ENCODE data around the gene PXDN.
"Not testable (repeated sequence)": the region's sequence is repeated elsewhere in the genome, so short reads cannot be mapped to it uniquely, and the experiment has no call there.

Gene PXDN

GRCh38 chr2:1704631-1705556 is 39.4 kb downstream of the PXDN start:
- H3K27me3 Mint-ChIP-seq = peaks cover 2% of the 10 kb centered on the region
- H3K4me1 Mint-ChIP-seq = peaks cover 3% of the 10 kb centered on the region
- DNase-seq (no peak), ATAC-seq (no peak)
- no peak overlapping the region for H3K4me3 Mint-ChIP-seq
- H3K27ac Mint-ChIP-seq = no peak overlapping the region
- H3K36me3 Mint-ChIP-seq (ENCODE audit: low read depth) = no peaks in the 10 kb centered on the region
- no peaks in the 10 kb centered on the region for H3K9me3 Mint-ChIP-seq

GRCh38 chr2:1702186-1702565 is 42.1 kb downstream of the PXDN start:
- Mint-ChIP-seq H3K36me3 (ENCODE audit: low read depth) (no peaks in the 10 kb centered on the region), H3K27me3 (peaks cover 2% of the 10 kb centered on the region), H3K9me3 (no peaks in the 10 kb centered on the region), H3K27ac (no peak overlapping the region), H3K4me1 (no peaks in the 10 kb centered on the region), H3K4me3 (no peak overlapping the region)
- DNase-seq (no peak), ATAC-seq (no peak)

GRCh38 chr2:1701556-1702185 is 42.6 kb downstream of the PXDN start:
- peaks cover under 1% of the 10 kb centered on the region for H3K9me3 Mint-ChIP-seq
- DNase-seq (no peak), ATAC-seq (no peak)
- no peak overlapping the region for H3K27ac Mint-ChIP-seq
- H3K4me3 Mint-ChIP-seq = no peak overlapping the region
- H3K36me3 Mint-ChIP-seq (ENCODE audit: low read depth) = no peaks in the 10 kb centered on the region
- H3K4me1 Mint-ChIP-seq = no peaks in the 10 kb centered on the region
- H3K27me3 Mint-ChIP-seq = peaks cover 2% of the 10 kb centered on the region

GRCh38 chr2:1701020-1701419 is 43.3 kb downstream of the PXDN start:
- no peak overlapping the region for H3K4me3 Mint-ChIP-seq
- peaks cover 7% of the 10 kb centered on the region for H3K9me3 Mint-ChIP-seq
- no peaks in the 10 kb centered on the region for H3K36me3 Mint-ChIP-seq (ENCODE audit: low read depth)
- ATAC-seq (no peak), DNase-seq (no peak)
- H3K27me3 Mint-ChIP-seq = peaks cover 4% of the 10 kb centered on the region
- H3K27ac Mint-ChIP-seq = no peak overlapping the region
- no peaks in the 10 kb centered on the region for H3K4me1 Mint-ChIP-seq

- H3K4me3 Mint-ChIP-seq; DNase-seq; H3K9me3 Mint-ChIP-seq; ATAC-seq; H3K27ac Mint-ChIP-seq; H3K27me3 Mint-ChIP-seq; H3K4me1 Mint-ChIP-seq; H3K36me3 Mint-ChIP-seq (ENCODE audit: low read depth): not testable (repeated sequence)
Measured at GRCh38 chr2:1700427-1700826, 43.9 kb downstream of the PXDN start.

GRCh38 chr2:1698188-1698945 is 45.9 kb downstream of the PXDN start:
- ATAC-seq = no peak
- H3K27me3 Mint-ChIP-seq = peaks cover 4% of the 10 kb centered on the region

GRCh38 chr2:1697601-1698000 is 46.7 kb downstream of the PXDN start:
- H3K27me3 Mint-ChIP-seq = peaks cover 4% of the 10 kb centered on the region
- peaks cover 7% of the 10 kb centered on the region for H3K9me3 Mint-ChIP-seq
- H3K36me3 Mint-ChIP-seq (ENCODE audit: low read depth) = no peaks in the 10 kb centered on the region
- H3K4me3 Mint-ChIP-seq = no peak overlapping the region
- no peak for DNase-seq
- ATAC-seq = no peak
- no peaks in the 10 kb centered on the region for H3K4me1 Mint-ChIP-seq
- no peak overlapping the region for H3K27ac Mint-ChIP-seq

More at GRCh38 chr2:1698188-1698945, 45.9 kb downstream of the PXDN start:
- Mint-ChIP-seq H3K36me3 (ENCODE audit: low read depth) (no peaks in the 10 kb centered on the region), H3K9me3 (peaks cover 7% of the 10 kb centered on the region), H3K4me3 (no peak overlapping the region), H3K27ac (no peak overlapping the region), H3K4me1 (no peaks in the 10 kb centered on the region)
- no peak for DNase-seq

GRCh38 chr2:1696472-1696871 is 47.8 kb downstream of the PXDN start:
- H3K4me3 Mint-ChIP-seq = no peak overlapping the region
- peaks cover 2% of the 10 kb centered on the region for H3K27me3 Mint-ChIP-seq
- DNase-seq = no peak
- no peaks in the 10 kb centered on the region for H3K36me3 Mint-ChIP-seq (ENCODE audit: low read depth)
- no peak overlapping the region for H3K27ac Mint-ChIP-seq
- no peak for ATAC-seq
- peaks cover 7% of the 10 kb centered on the region for H3K9me3 Mint-ChIP-seq
- no peaks in the 10 kb centered on the region for H3K4me1 Mint-ChIP-seq

- Mint-ChIP-seq H3K4me3 (no peak overlapping the region), H3K27me3 (peaks cover 2% of the 10 kb centered on the region), H3K36me3 (ENCODE audit: low read depth) (no peaks in the 10 kb centered on the region), H3K27ac (no peak overlapping the region), H3K4me1 (no peaks in the 10 kb centered on the region), H3K9me3 (peaks cover 7% of the 10 kb centered on the region)
- no peak for ATAC-seq
- DNase-seq = no peak
Measured at GRCh38 chr2:1694371-1695271, 49.7 kb downstream of the PXDN start.

GRCh38 chr2:1693723-1694122 is 50.6 kb downstream of the PXDN start:
- Mint-ChIP-seq H3K4me3 (no peak overlapping the region), H3K27me3 (peaks cover 2% of the 10 kb centered on the region), H3K4me1 (no peaks in the 10 kb centered on the region), H3K27ac (no peak overlapping the region), H3K9me3 (peaks cover 7% of the 10 kb centered on the region), H3K36me3 (ENCODE audit: low read depth) (no peaks in the 10 kb centered on the region)
- ATAC-seq = no peak
- DNase-seq = no peak

- Mint-ChIP-seq H3K4me1 (no peaks in the 10 kb centered on the region), H3K27me3 (peaks cover 2% of the 10 kb centered on the region), H3K36me3 (ENCODE audit: low read depth) (no peaks in the 10 kb centered on the region), H3K9me3 (peaks cover 7% of the 10 kb centered on the region), H3K4me3 (no peak overlapping the region), H3K27ac (no peak overlapping the region)
- DNase-seq (no peak), ATAC-seq (no peak)
Measured at GRCh38 chr2:1692342-1692741, 52.0 kb downstream of the PXDN start.

- H3K27ac Mint-ChIP-seq = no peak overlapping the region
- ATAC-seq (no peak), DNase-seq (no peak)
- peaks cover 2% of the 10 kb centered on the region for H3K27me3 Mint-ChIP-seq
- no peak overlapping the region for H3K4me3 Mint-ChIP-seq
- H3K4me1 Mint-ChIP-seq = no peaks in the 10 kb centered on the region
- H3K36me3 Mint-ChIP-seq (ENCODE audit: low read depth) = no peaks in the 10 kb centered on the region
- H3K9me3 Mint-ChIP-seq = peaks cover 3% of the 10 kb centered on the region
Measured at GRCh38 chr2:1691366-1691765, 52.9 kb downstream of the PXDN start.

GRCh38 chr2:1690056-1690775 is 54.1 kb downstream of the PXDN start:
- Mint-ChIP-seq H3K4me1 (no peaks in the 10 kb centered on the region), H3K36me3 (ENCODE audit: low read depth) (no peaks in the 10 kb centered on the region), H3K27me3 (no peaks in the 10 kb centered on the region), H3K4me3 (no peak overlapping the region), H3K9me3 (no peaks in the 10 kb centered on the region), H3K27ac (no peak overlapping the region)
- DNase-seq = no peak
- no peak for ATAC-seq

Data from activated naive CD8-positive, alpha-beta T cell treated with anti-CD3 and anti-CD28 coated beads, Interleukin-2, amount 50 U/mL, for 24 hours (primary cell).